HEK293 (cell line): ENCODE data around the gene C12orf57.

Experiments used
- GLIS2 ChIP-seq: fragments of 450-650 bp; formaldehyde crosslinking; IDR thresholded peaks from 2 replicates; pipeline ENCODE4 v1.5.1; 2016; ENCODE audit warnings: missing biosample characterization, missing genetic modification characterization
- KLF16 ChIP-seq: fragments of 450-650 bp; formaldehyde crosslinking; IDR thresholded peaks from 2 replicates; pipeline ENCODE4 v1.5.1; 2017; ENCODE audit warnings: missing biosample characterization, missing genetic modification characterization
- MEIS1 ChIP-seq: sonication (generic); formaldehyde crosslinking; IDR thresholded peaks from 2 replicates; pipeline ENCODE4 v1.8.1; 2022; ENCODE audit warnings: missing genetic modification reagents, mild to moderate bottlenecking, borderline replicate concordance
- TCF7L2 ChIP-seq: IDR thresholded peaks from 2 replicates; pipeline ENCODE4 v1.6.1; 2011; ENCODE audit warnings: low read depth, mild to moderate bottlenecking, inconsistent platforms, low read length, moderate library complexity, borderline replicate concordance
- YY1 ChIP-seq: fragments of 450-650 bp; formaldehyde crosslinking; IDR thresholded peaks from 2 replicates; pipeline ENCODE4 v1.5.1; 2018; ENCODE audit warnings: missing biosample characterization, missing genetic modification characterization
- ZNF274 ChIP-seq, 2 experiments: fragments of 200-500 bp in 1 of 2; fragments of 450-650 bp in 1 of 2; sonication (Bioruptor generic) in 1 of 2; formaldehyde crosslinking in 1 of 2; IDR thresholded peaks; 2 replicates each; pipeline versions ENCODE4 v1.5.1 to v1.6.1; 2014 to 2016; ENCODE audit warnings: borderline replicate concordance in 1 of 2, inconsistent platforms in 1 of 2, low read length in 1 of 2, missing biosample characterization in 1 of 2, missing genetic modification characterization in 1 of 2
- ZNF433 ChIP-seq: fragments of 450-650 bp; formaldehyde crosslinking; IDR thresholded peaks from 2 replicates; pipeline ENCODE4 v1.5.1; 2016; ENCODE audit warnings: missing biosample characterization, missing genetic modification characterization, low read depth
- ZNF623 ChIP-seq: fragments of 450-650 bp; formaldehyde crosslinking; IDR thresholded peaks from 2 replicates; pipeline ENCODE4 v1.5.1; 2016; ENCODE audit warnings: missing biosample characterization, missing genetic modification characterization
- ZSCAN23 ChIP-seq: fragments of 450-650 bp; formaldehyde crosslinking; IDR thresholded peaks from 2 replicates; pipeline ENCODE4 v1.5.1; 2016; ENCODE audit warnings: missing biosample characterization, missing genetic modification characterization
- TF ChIP-seq, protein P1 (sequence below): fragments of 450-650 bp; formaldehyde crosslinking; IDR thresholded peaks from 2 replicates; pipeline ENCODE4 v1.5.1; 2016; ENCODE audit warnings: missing biosample characterization, missing genetic modification characterization
- TF ChIP-seq, protein P2 (sequence below): fragments of 450-650 bp; formaldehyde crosslinking; IDR thresholded peaks from 2 replicates; pipeline ENCODE4 v1.5.1; 2016; ENCODE audit warnings: missing biosample characterization, missing genetic modification characterization
- TF ChIP-seq, protein P3 (sequence below): fragments of 450-650 bp; formaldehyde crosslinking; IDR thresholded peaks from 2 replicates; pipeline ENCODE4 v1.5.1; 2016; ENCODE audit warnings: missing biosample characterization, missing genetic modification characterization
- TF ChIP-seq, protein P4 (sequence below): fragments of 450-650 bp; formaldehyde crosslinking; IDR thresholded peaks from 2 replicates; pipeline ENCODE4 v1.5.1; 2016; ENCODE audit warnings: missing biosample characterization, missing genetic modification characterization

DNA sequence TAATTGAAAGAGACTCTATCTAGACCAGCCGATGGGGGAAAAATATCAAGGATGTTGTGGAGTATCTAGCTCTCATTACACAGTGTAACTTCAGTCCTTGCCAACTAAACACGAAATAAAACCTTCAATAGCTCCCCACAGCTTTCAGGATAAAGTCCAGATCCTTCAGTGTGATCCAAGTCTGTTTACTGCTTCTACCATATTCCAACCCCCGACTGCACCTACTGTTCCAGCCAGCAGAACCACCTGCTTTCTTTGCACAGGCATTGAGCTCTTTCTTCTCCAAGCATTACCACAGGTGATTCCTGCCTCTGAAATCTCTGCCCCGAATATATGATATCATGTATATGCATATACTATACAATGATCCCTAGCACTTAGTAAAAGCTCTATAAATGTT, 41.4 kb upstream of the C12orf57 start:
- no peak for TF ChIP-seq ZSCAN23 (tag by site-specific recombination)
- TF ChIP-seq, protein P1, sequence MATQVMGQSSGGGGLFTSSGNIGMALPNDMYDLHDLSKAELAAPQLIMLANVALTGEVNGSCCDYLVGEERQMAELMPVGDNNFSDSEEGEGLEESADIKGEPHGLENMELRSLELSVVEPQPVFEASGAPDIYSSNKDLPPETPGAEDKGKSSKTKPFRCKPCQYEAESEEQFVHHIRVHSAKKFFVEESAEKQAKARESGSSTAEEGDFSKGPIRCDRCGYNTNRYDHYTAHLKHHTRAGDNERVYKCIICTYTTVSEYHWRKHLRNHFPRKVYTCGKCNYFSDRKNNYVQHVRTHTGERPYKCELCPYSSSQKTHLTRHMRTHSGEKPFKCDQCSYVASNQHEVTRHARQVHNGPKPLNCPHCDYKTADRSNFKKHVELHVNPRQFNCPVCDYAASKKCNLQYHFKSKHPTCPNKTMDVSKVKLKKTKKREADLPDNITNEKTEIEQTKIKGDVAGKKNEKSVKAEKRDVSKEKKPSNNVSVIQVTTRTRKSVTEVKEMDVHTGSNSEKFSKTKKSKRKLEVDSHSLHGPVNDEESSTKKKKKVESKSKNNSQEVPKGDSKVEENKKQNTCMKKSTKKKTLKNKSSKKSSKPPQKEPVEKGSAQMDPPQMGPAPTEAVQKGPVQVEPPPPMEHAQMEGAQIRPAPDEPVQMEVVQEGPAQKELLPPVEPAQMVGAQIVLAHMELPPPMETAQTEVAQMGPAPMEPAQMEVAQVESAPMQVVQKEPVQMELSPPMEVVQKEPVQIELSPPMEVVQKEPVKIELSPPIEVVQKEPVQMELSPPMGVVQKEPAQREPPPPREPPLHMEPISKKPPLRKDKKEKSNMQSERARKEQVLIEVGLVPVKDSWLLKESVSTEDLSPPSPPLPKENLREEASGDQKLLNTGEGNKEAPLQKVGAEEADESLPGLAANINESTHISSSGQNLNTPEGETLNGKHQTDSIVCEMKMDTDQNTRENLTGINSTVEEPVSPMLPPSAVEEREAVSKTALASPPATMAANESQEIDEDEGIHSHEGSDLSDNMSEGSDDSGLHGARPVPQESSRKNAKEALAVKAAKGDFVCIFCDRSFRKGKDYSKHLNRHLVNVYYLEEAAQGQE: no peak
- TF ChIP-seq, protein P2, sequence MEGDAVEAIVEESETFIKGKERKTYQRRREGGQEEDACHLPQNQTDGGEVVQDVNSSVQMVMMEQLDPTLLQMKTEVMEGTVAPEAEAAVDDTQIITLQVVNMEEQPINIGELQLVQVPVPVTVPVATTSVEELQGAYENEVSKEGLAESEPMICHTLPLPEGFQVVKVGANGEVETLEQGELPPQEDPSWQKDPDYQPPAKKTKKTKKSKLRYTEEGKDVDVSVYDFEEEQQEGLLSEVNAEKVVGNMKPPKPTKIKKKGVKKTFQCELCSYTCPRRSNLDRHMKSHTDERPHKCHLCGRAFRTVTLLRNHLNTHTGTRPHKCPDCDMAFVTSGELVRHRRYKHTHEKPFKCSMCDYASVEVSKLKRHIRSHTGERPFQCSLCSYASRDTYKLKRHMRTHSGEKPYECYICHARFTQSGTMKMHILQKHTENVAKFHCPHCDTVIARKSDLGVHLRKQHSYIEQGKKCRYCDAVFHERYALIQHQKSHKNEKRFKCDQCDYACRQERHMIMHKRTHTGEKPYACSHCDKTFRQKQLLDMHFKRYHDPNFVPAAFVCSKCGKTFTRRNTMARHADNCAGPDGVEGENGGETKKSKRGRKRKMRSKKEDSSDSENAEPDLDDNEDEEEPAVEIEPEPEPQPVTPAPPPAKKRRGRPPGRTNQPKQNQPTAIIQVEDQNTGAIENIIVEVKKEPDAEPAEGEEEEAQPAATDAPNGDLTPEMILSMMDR (tag by site-specific recombination): no peak
- TF ChIP-seq, protein P3, sequence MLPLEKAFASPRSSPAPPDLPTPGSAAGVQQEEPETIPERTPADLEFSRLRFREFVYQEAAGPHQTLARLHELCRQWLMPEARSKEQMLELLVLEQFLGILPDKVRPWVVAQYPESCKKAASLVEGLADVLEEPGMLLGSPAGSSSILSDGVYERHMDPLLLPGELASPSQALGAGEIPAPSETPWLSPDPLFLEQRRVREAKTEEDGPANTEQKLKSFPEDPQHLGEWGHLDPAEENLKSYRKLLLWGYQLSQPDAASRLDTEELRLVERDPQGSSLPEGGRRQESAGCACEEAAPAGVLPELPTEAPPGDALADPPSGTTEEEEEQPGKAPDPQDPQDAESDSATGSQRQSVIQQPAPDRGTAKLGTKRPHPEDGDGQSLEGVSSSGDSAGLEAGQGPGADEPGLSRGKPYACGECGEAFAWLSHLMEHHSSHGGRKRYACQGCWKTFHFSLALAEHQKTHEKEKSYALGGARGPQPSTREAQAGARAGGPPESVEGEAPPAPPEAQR (tag by site-specific recombination): no peak
- no peak for TF ChIP-seq ZNF433 (tag by site-specific recombination)
- no peak for TF ChIP-seq KLF16
- TF ChIP-seq GLIS2 (tag by site-specific recombination): no peak
- TF ChIP-seq TCF7L2: no peak
- TF ChIP-seq YY1: no peak
- no peak for TF ChIP-seq MEIS1 (CRISPR knock-in tag)
- TF ChIP-seq, protein P4, sequence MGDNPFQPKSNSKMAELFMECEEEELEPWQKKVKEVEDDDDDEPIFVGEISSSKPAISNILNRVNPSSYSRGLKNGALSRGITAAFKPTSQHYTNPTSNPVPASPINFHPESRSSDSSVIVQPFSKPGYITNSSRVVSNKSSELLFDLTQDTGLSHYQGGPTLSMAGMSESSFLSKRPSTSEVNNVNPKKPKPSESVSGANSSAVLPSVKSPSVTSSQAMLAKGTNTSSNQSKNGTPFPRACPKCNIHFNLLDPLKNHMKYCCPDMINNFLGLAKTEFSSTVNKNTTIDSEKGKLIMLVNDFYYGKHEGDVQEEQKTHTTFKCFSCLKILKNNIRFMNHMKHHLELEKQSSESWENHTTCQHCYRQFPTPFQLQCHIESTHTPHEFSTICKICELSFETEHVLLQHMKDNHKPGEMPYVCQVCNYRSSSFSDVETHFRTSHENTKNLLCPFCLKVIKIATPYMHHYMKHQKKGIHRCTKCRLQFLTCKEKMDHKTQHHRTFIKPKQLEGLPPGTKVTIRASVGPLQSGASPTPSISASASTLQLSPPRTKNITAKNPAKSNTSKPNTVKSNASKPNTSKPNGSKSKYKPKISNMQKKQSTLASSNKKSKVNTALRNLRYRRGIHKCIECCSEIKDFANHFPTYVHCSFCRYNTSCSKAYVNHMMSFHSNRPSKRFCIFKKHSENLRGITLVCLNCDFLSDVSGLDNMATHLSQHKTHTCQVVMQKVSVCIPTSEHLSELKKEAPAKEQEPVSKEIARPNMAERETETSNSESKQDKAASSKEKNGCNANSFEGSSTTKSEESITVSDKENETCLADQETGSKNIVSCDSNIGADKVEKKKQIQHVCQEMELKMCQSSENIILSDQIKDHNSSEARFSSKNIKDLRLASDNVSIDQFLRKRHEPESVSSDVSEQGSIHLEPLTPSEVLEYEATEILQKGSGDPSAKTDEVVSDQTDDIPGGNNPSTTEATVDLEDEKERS (tag by site-specific recombination): no peak
- no peak for TF ChIP-seq ZNF274 (IDR thresholded peaks at IDR 0.05; ENCODE audit: low read length)
- TF ChIP-seq ZNF274 (tag by site-specific recombination; IDR thresholded peaks at IDR 0.05; ENCODE audit: borderline replicate concordance): no peak
- no peak for TF ChIP-seq ZNF623 (tag by site-specific recombination)
